Activated T-cell treated with anti-CD3 and anti-CD28 coated beads, Interleukin-2, amount 50 U/mL, for 1 hour (primary cell): ENCODE results near the gene PKP1.

Experiments
- DNase-seq: peaks from one replicate; pipeline ENCODE4 v3.0.0-alpha.2; 2020

The PKP1 gene

GRCh38 chr1:201260648-201261311, 22.5 kb upstream of the PKP1 start:
- DNase-seq, result no peak

GRCh38 chr1:201261771-201262547, 21.3 kb upstream of the PKP1 start:
- no peak for DNase-seq

- no peak for DNase-seq
These were observed 20.2 kb upstream of the PKP1 start for GRCh38 chr1:201262963-201263608.

- no peak for DNase-seq
These were observed 19.2 kb upstream of the PKP1 start for GRCh38 chr1:201264072-201264471.

- DNase-seq, result no peak
These were observed 18.8 kb upstream of the PKP1 start for GRCh38 chr1:201264554-201264953.

GRCh38 chr1:201265756-201266155, 17.6 kb upstream of the PKP1 start:
- DNase-seq, result no peak

GRCh38 chr1:201266276-201266675, 17.0 kb upstream of the PKP1 start:
- DNase-seq, result no peak

GRCh38 chr1:201266774-201267173, 16.5 kb upstream of the PKP1 start:
- no peak for DNase-seq

GRCh38 chr1:201267481-201268229, 15.7 kb upstream of the PKP1 start:
- no peak for DNase-seq

GRCh38 chr1:201268604-201269151, 14.6 kb upstream of the PKP1 start:
- no peak for DNase-seq

- DNase-seq, result no peak
These were observed 14.0 kb upstream of the PKP1 start for GRCh38 chr1:201269281-201269680.

GRCh38 chr1:201269900-201270410, 13.4 kb upstream of the PKP1 start:
- DNase-seq, result no peak

GRCh38 chr1:201270616-201271390, 12.5 kb upstream of the PKP1 start:
- no peak for DNase-seq

GRCh38 chr1:201272799-201273198, 10.5 kb upstream of the PKP1 start:
- DNase-seq, result no peak

GRCh38 chr1:201274616-201275252, 8.6 kb upstream of the PKP1 start:
- no peak for DNase-seq

GRCh38 chr1:201275253-201275666, 8.0 kb upstream of the PKP1 start:
- no peak for DNase-seq

GRCh38 chr1:201276891-201277290, 6.4 kb upstream of the PKP1 start:
- no peak for DNase-seq

GRCh38 chr1:201277441-201277840, 5.9 kb upstream of the PKP1 start:
- DNase-seq, result no peak

GRCh38 chr1:201279313-201279712, 4.0 kb upstream of the PKP1 start:
- no peak for DNase-seq

GRCh38 chr1:201280884-201281283, 2.4 kb upstream of the PKP1 start:
- no peak for DNase-seq

- no peak for DNase-seq
These were observed 1.7 kb upstream of the PKP1 start for GRCh38 chr1:201281573-201281972.
